Loucy (cell line): ENCODE measurements around the gene PKHD1.

Experiments
- EZH2phosphoT487 ChIP-seq: fragments of 200-600 bp; IDR thresholded peaks from 2 replicates; pipeline ENCODE4 v1.6.1; 2018; ENCODE audit warnings: antibody characterized with exemption, mild to moderate bottlenecking, moderate library complexity, borderline replicate concordance
- TF ChIP-seq, protein P1 (sequence below): fragments of 200-600 bp; sonication (generic); conservative IDR thresholded peaks from 2 replicates; pipeline ENCODE4 v1.5.1; 2014; ENCODE audit warnings: mild to moderate bottlenecking, antibody characterized with exemption, low read length

GRCh38 chr6:52013035-52013434 lies 74.4 kb downstream of the PKHD1 start:
- TF ChIP-seq EZH2phosphoT487, result no peak
- TF ChIP-seq, protein P1, sequence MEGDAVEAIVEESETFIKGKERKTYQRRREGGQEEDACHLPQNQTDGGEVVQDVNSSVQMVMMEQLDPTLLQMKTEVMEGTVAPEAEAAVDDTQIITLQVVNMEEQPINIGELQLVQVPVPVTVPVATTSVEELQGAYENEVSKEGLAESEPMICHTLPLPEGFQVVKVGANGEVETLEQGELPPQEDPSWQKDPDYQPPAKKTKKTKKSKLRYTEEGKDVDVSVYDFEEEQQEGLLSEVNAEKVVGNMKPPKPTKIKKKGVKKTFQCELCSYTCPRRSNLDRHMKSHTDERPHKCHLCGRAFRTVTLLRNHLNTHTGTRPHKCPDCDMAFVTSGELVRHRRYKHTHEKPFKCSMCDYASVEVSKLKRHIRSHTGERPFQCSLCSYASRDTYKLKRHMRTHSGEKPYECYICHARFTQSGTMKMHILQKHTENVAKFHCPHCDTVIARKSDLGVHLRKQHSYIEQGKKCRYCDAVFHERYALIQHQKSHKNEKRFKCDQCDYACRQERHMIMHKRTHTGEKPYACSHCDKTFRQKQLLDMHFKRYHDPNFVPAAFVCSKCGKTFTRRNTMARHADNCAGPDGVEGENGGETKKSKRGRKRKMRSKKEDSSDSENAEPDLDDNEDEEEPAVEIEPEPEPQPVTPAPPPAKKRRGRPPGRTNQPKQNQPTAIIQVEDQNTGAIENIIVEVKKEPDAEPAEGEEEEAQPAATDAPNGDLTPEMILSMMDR, result no peak
